ENCODE data around the gene KCNK6.

GRCh38 chr19:38333245-38333644, 13.6 kb downstream of the KCNK6 start:
- TF ChIP-seq CTCF (IDR thresholded peaks at IDR 0.05; ENCODE audit: insufficient read depth, low read length) (no peak), GABPA (IDR thresholded peaks at IDR 0.05; ENCODE audit: low read depth) (no peak), POLR2AphosphoS5 (IDR thresholded peaks at IDR 0.05; ENCODE audit: low read depth) (no peak)
